Adrenal gland (tissue), 12 donors: Measurements from ENCODE around the gene MARCHF7. TPM values are rescaled to one million over a fixed set of nuclear protein-coding genes. Genes with fewer than 3 reads are reported as not detected.

Experiments
- DNase-seq, 7 donors: peaks; one replicate each; pipeline ENCODE4 v3.0.0-alpha.2; 2019 to 2020
- H3K27ac ChIP-seq, 5 donors: fragments of 200-600 bp; sonication (generic) in 4 of 5; 1 replicate in 3 of 5; 2 replicates in 2 of 5; pipeline versions ENCODE4 v1.5.1 to v1.8.0; 2016 to 2020; ENCODE audit warnings: mild to moderate bottlenecking in 1 of 5
- H3K27me3 ChIP-seq: fragments of 200-600 bp; 2 replicates; pipeline ENCODE4 v1.8.0; 2021
- H3K36me3 ChIP-seq, 2 donors: fragments of 200-600 bp; replicated peaks in 1 of 2; 1 replicate in 1 of 2; 2 replicates in 1 of 2; pipeline versions ENCODE4 v1.5.1 to v1.8.0; 2018 to 2022
- H3K4me1 ChIP-seq, 2 donors: fragments of 200-600 bp; replicated peaks in 1 of 2; 1 replicate in 1 of 2; 2 replicates in 1 of 2; pipeline versions ENCODE4 v1.5.1 to v1.8.0; 2018 to 2021
- H3K4me3 ChIP-seq, 4 donors: fragments of 200-600 bp; sonication (generic) in 3 of 4; one replicate each; pipeline ENCODE4 v1.5.1; 2016 to 2018
- H3K9me3 ChIP-seq, 3 donors: fragments of 200-600 bp; sonication (generic) in 1 of 3; replicated peaks in 1 of 3; 1 replicate in 2 of 3; 2 replicates in 1 of 3; pipeline versions ENCODE4 v1.5.1 to v1.8.0; 2016 to 2021
- CTCF ChIP-seq, 6 experiments: fragments of 450-650 bp in 4 of 6; fragments of 200-600 bp in 2 of 6; sonication (generic) in 1 of 6; IDR thresholded peaks; 1 replicate in 5 of 6; 2 replicates in 1 of 6; pipeline versions ENCODE4 v1.5.1 to v1.8.0; 2016 to 2021; ENCODE audit warnings: antibody characterized with exemption in 6 of 6, mild to moderate bottlenecking in 2 of 6, moderate library complexity in 1 of 6
- POLR2A ChIP-seq, 2 donors: fragments of 450-650 bp; IDR thresholded peaks; one replicate each; pipeline ENCODE4 v1.6.1; 2017; ENCODE audit warnings: antibody characterized with exemption in 2 of 2, mild to moderate bottlenecking in 2 of 2, moderate library complexity in 1 of 2
- WGBS, 4 donors: extraction: QIAGEN DNeasy Blood & Tissue Kit in 2 of 4; methylation state at CpG; one replicate each; pipeline versions ENCODE4 v1.1.5 to v1.1.7; 2013 to 2017; 5-methylcytosine and 5-hydroxymethylcytosine counted together
- intact Hi-C, 2 donors: fragments of 100-400 bp; cut with DNase I; formaldehyde crosslinking; loops; one replicate each; pipeline versions ENCODE4 v1.14.1 to v1.15.0; 2022 to 2023
- polyA plus RNA-seq, 3 donors: library from polyadenylated mRNA; stranded (reverse); fragments of 200-250 nt in 2 of 3; fragments of 350-450 nt in 1 of 3; fragmentation: Illumina TruSeq in 1 of 3; extraction: RNeasy Lipid Tissue Mini Kit (QIAGEN cat#74804) in 1 of 3; gene quantifications; one replicate each; pipeline ENCODE4 v1.2.3, GENCODE V29; 2013 to 2014
- total RNA-seq, 9 donors: library from RNA; depleted of rRNA in 4 of 9; stranded (reverse); fragments of >200 nt in 4 of 9; fragments of 120-200 nt in 1 of 9; fragmentation: NEBNext Ultra II Directional in 1 of 9; extraction: Animal tissue kit (Norgen Biotek cat#: 25700) in 1 of 9; gene quantifications; one replicate each; pipeline versions ENCODE4 v1.1.0 to v1.2.4, GENCODE V29; 2013 to 2023
- donor health status: healthy with polysubstance abuse.
- donor health status: Bipolar disorder and iron deficiency.
- donor health status: DM: yes; HTN: yes; CAD: no.
- donor health status: DM: no; HTN: no; CAD: no.
- donor health status: DM: no; HTN: no; CAD: no.
- donor health status: DM: yes; HTN: yes; CAD: no.

Gene MARCHF7
- total and polyA plus RNA-seq, 12 donors, result 15.6 to 109 (median 64.3) TPM

DNA sequence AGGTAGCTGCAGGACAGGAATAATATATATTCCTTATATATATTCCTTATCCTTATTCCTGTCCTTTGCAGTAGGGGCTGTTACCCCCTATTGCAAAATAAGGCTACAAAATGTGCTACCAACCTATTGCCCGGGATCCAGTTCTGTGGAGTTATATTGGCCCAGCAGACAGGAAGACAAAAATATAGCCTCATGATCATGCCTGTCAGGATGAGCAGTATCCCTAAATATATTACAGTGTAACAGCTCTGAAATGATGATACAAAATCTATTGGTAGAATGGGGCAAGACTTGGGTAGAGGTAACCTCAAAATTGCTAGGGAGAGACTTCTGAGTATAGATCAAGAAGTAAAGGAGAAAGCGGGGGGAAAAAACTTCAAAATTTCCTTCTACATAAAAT lies 31.6 kb upstream of the MARCHF7 start:
- DNase-seq, result no peak
- Histone ChIP-seq H3K36me3 (no peaks in the 10 kb centered on the region), H3K27me3 (no peaks in the 10 kb centered on the region), H3K9me3 (no peaks in the 10 kb centered on the region), H3K27ac (no peak overlapping the region), H3K4me3 (no peak overlapping the region), H3K4me1 (no peaks in the 10 kb centered on the region)
- intact Hi-C loops, result no loop called here
- no peak for TF ChIP-seq POLR2A (IDR thresholded peaks at IDR 0.05)
- TF ChIP-seq CTCF (IDR thresholded peaks at IDR 0.05), result no peak
- 95 to 98% (median 96%) methylated on average over 2 of the region's 2 CpGs for WGBS, 4 donors

DNA sequence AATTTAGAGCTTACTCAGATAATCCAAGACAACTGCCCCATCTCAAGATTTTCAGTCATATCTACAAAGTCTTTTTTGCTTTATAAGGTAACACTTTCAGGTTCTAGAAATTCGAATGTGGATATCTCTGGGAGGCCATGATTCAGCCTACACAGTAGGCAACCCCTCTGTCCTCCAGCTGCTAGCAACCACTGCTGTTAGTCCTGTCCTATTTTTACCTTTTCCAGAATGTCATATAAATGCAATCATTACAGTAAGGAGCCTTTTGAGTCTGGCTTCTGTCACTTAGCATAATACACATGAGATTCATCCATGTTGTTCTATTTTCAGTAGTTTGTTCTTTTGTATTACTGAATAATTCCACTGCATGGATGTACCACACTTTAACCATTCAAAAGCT lies 28.5 kb upstream of the MARCHF7 start:
- no peak for TF ChIP-seq CTCF (IDR thresholded peaks at IDR 0.05)
- TF ChIP-seq POLR2A (IDR thresholded peaks at IDR 0.05), result no peak
- Histone ChIP-seq H3K27ac (no peak overlapping the region), H3K27me3 (no peaks in the 10 kb centered on the region), H3K36me3 (no peaks in the 10 kb centered on the region), H3K4me3 (no peak overlapping the region), H3K9me3 (no peaks in the 10 kb centered on the region), H3K4me1 (no peaks in the 10 kb centered on the region)
- intact Hi-C loops, result no loop called here
- no peak for DNase-seq
- WGBS, 4 donors, result 73 to 85% (median 82%) methylated on average over 1 of the region's 1 CpG

GRCh38 chr2:159684796-159685195 lies 27.5 kb upstream of the MARCHF7 start:
- H3K27me3 ChIP-seq, result no peaks in the 10 kb centered on the region
- H3K9me3 ChIP-seq, result no peaks in the 10 kb centered on the region
- no peak overlapping the region for H3K27ac ChIP-seq
- H3K4me3 ChIP-seq, result no peak overlapping the region
- H3K4me1 ChIP-seq, result no peaks in the 10 kb centered on the region
- no peaks in the 10 kb centered on the region for H3K36me3 ChIP-seq
- TF ChIP-seq CTCF (IDR thresholded peaks at IDR 0.05), result no peak
- TF ChIP-seq POLR2A (IDR thresholded peaks at IDR 0.05), result no peak
- intact Hi-C loops, result no loop called here
- DNase-seq, result no peak

DNA sequence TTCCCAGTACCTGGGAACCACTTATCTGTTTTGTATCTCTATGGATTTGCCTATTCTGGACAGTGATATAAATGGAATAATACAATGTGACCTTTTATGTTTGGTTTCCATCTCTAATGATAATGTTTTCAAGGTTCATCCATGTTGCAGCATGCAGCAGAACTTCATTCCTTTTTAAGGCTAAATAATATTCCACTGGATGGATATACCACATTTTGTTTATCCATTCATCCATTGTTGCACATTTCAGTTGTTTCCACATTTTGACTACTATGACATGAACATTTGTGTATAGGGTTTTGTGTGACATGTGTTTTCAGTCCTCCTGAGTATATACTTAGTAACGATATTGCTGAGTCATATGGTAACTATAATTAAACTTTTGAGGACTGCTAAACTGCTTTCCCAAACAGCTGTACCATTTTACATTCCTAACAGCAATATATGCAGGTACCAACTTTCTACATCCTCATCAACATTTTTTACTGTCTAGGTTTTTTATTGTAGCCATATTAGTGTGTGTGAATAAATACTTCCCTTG lies 17.7 kb upstream of the MARCHF7 start:
- Histone ChIP-seq H3K36me3 (no peaks in the 10 kb centered on the region), H3K27me3 (no peaks in the 10 kb centered on the region), H3K4me1 (no peaks in the 10 kb centered on the region), H3K4me3 (no peak overlapping the region), H3K9me3 (no peaks in the 10 kb centered on the region), H3K27ac (no peak overlapping the region)
- TF ChIP-seq CTCF (IDR thresholded peaks at IDR 0.05) (no peak), POLR2A (IDR thresholded peaks at IDR 0.05) (no peak)
- 76 to 95% (median 90%) methylated on average over 1 of the region's 1 CpG for WGBS, 4 donors
- no peak for DNase-seq
- intact Hi-C loops, result loop anchor here in 1 of 2 donors (10.0 kb wide), 1 partner anchor 70 kb away; no protein-coding TSS in a partner anchor
